HG03159 (cell line): ENCODE data around the gene MED15.
"Not testable (repeated sequence)": the region's sequence is repeated elsewhere in the genome, so short reads cannot be mapped to it uniquely, and the experiment has no call there.

Experiments used
- ATAC-seq: cut with Tn5 transposase; IDR thresholded peaks from one replicate; pipeline ENCODE4 v1.9.1; 2021; ENCODE audit warnings: mild to moderate bottlenecking, moderate library complexity; ENCODE audit not compliant: unreplicated experiment

The MED15 gene

DNA sequence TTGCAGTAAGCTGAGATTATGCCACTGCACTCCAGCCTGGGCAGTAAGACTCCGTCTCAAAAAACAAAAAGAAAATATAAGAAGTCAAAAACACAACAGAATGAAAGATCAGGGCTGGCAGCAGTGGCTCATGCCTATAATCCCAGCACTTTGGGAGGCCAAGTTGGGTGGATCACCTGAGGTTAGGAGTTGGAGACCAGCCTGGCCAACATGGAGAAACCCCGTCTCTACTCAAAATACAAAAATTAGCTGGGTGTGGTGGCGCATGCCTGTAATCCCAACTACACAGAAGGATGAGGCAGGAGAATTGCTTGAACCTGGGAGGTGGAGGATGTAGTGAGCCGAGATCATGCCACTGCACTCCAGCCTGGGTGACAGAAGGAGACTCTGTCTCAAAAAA lies 87.1 kb downstream of the MED15 start:
- not testable (repeated sequence) for ATAC-seq

DNA sequence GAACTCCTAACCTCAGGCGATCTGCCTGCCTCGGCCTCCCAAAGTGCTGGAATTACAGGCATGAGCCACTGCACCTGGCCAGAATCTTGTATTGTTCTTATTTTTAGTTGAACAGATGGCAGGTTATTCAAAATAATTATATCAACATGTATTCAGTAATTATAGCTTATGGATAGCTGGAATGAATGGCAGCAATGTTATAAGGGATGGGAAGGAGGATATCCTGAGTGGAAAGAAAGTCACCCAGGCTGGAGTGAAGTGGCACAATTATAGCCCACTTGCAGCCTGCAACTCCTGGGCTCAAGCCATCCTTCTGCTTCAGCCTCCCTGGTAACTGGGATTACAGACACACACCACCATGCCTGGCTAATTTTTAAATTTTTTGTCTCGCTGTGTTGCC lies 88.1 kb downstream of the MED15 start:
- ATAC-seq, result no peak

DNA sequence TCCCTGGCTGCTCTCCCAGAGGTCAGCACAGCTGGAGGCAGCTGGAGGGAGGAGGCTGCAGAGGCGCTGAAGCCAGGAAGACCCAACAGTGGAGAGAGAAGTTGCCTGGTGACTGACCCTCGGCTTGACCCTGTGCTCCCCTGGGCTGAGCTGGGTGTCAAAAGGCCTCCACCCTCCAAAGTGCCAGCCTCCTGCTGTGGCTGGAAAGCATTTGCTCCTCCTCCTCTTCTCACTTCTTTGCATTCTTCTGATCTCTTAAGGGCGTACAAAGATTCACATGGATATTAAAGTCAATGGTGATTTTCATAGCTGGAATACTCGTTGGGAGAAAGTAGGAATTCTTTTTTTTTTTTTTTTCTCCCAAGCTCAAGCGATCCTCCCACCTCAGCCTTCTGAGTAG lies 91.7 kb downstream of the MED15 start:
- ATAC-seq, result no peak

DNA sequence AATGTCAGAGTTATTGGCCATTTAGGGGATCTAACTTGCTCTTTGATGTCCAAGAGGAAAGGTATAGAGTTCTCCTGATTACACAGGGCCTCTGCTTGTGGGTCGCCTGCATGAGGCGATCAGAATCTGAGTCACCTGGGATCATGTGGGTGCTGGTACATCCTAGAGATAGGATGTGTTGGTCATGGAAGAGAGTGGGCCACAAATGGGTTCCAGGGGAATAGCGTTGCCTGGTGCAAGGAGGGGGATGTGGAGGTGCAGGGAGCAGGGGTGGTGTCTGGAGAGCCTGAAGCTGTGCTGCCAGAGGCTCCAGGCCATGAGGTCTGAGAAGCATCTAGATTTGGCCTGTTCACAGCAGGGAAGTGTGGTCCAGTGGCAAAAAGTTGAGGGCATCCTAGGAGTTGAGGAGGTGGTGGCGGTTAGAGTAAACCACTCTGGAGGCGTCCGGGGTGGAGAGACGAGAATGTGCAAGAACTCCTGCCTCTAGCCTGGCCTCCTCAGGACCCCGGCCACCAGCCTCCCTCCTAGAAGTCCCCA lies 92.8 kb downstream of the MED15 start:
- ATAC-seq, result no peak

DNA sequence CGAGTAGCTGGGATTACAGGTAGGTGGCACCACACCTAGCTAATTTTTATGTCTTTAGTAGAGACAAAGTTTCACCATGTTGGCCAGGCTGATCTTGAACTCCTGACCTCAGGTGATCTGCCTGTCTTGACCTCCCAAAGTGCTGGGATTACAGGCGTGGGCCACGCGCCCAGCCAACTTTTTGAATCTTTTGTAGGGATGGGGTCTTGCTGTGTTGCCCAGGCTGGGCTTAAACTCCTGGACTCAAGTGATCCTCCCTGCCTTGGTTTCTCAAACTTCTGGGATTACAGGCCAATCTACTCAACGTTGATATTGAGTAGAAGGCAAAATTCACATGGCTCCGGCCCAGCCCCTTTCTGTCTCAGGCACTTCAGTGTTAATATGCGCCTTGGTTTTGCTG lies 93.9 kb downstream of the MED15 start:
- no peak for ATAC-seq

DNA sequence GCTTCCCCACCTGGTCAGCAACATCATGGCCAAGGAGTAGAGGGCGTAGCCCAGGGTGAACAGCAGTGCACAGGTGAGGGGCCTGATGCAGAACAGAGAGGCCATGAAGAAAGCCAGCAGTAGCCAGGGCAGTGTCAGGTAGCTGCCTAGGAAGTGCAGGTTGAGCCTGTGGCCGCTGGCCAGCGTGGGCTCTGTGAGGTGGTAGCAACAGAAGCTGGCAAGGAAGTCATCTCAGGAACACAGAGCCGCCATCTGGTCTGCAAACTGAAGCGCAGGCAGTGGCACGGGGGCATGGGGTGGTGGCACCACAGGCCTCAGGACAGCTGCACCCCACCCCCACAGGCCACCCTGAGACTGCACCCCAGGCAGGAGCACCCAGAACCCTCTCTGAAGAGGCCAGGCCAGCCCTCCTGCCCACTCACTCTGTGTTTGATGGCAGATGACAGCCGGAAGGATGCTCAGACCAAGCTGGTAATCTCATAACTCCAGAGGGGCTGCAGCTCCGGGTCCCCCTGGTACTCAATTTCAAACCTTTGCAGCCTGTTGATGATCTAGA lies 95.3 kb downstream of the MED15 start:
- no peak for ATAC-seq

DNA sequence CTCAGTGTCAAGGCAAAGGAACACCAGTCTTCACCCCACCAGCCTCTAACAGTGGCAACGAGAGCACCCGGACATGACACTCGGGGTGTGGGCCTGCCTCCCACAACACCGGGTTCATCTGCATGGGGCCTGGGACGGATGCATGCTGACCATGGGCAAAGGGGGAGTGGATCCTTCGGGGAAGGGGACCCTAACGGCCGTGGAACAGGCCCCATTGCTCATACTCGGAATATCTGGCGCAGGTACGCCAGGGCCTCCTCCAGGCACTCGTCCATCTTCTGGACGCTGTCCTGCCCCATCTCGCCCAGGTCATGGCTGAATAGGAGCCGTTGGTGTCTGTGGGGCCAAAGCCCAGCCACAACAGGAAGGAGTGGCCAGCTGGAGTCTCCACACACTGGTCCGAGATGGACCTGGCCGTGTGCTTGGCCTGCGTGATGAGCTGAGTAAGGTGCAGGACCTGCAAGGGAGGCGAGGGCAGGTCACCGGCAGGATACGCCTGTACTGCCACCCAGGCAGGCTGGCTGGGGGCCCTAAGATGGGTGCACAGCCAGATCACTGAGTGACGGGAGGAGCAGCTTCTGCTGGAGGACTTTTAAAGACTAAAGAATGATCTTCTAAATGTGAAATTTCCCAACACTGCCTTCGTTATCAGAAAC lies 96.8 kb downstream of the MED15 start:
- ATAC-seq, result no peak

DNA sequence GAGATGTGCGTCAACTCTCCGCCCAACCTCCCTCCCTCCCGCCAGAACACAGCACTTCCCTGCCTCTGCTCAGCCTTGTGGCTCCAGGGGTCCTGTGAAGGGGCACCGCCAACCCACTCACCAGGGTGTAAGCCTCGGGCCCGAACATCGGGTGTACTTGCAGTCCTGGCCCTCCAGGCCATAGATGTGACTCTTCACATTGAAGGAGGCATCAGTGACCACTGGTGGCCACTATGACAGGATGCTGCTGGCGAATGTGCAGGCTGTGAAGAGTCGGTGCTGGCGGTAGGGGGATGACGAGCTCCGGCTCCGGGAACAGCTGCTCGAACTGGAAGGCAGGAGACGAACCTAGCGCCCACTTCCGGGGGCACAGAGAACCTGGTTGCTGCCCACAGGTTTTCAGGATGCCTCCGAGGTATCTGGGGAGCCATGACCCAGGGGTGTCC lies 97.4 kb downstream of the MED15 start:
- no peak for ATAC-seq

DNA sequence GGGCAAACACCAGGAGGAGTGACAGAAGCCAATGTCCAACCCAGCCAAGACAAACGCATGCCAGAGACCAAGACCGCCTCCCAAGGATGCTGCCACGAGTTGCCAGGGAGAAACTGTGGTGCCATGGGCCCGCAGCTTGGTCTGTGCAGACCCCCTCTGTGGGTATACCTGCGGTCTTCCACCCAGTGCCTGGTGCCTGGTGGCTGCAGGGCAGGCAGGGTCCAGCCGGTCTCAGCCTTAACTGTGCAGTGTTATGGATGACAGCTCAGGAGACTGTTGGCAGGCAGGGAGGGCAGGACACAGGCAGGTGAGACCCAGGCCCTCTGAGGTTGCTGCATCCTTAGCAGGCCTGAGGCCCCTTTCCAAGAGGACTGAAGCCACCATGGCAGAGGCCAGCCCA lies 97.9 kb downstream of the MED15 start:
- ATAC-seq, result no peak

DNA sequence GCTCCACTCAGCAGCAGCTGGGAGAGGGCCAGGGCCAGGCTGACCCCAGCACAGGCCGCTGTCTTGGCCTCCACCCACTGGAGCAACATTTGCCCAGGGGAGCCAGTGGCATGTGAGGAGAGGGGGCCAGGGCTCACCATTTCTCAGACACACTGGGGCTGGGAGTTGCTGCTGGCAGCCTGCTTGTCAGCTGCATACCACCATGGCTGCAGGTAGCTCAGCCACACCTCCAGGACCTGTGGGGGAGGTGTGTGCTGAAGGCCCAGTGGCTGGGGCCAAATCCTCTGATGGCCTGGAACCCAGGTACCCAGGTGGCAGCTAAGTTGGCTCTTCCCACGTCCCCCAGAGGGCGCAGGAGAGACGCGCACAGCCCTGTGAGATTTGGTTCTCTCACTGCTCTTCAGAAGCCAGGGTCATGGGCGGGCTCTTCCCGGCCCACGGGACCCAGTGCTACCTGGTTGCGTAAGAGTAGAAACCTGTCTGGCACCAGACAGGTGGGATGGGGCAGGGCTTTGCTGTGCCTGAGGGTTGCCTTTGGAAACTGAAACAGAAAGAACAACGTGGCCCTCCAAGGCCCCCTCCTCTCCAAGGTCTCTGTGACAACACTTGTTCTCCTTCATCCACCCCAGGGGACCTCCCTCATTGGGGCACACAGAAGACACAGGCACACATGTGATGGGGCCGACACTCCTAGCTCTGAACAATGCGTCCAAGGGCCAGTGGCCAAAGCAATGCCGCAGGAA lies 98.8 kb downstream of the MED15 start:
- no peak for ATAC-seq

DNA sequence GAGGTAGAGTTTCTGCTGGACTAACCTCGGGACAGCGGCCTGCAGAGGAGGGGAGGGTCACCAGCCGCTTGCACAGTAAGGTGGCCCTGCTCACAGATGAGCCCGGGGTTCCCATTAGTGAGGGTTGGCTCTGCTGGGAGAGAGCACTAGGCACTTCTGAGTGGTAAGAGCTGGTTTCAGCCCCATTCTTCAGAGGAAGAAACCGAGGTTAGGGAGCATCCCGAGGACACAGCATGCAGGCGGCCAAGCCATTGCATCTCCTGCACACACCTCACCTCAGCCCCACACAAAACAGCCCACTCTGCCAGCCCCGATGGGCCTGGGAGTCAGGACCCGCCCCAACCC lies 99.3 kb downstream of the MED15 start:
- no peak for ATAC-seq

DNA sequence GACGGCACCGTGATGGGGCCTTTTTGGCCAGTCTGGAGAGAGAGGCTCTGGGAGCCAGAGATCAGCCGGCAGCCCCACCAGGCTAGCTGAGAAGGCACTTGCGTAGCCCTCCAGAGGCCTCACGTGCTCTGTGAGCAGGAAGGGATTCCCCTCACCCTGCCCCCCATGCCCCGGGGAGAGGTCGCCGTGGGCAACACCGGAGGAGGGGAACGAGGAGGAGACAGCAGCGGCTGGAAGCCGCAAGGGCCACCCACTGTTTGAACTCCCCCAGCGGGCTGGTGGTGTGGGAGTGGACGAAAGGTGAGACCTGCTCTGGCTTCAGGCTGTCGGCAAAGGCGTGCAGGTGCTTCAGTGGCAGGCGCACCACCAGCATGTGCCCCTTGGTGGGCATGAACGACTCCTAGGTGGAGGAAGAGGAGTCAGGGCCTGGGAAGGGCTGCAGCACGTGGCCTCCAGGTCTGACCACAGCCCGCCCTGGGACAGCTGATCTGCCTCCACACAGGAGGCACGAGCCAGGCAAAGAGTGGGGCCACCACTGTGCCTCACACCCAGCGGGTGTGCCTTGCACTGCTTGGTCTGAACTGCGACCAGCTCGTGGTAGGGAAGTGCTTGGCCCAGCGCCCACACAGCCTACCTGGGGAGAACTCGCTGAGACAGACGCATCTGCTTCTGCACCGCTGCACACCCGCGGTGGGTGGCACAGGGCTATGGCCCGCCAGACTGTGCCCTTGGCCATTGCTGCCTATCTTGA lies 99.9 kb downstream of the MED15 start:
- ATAC-seq, result no peak

DNA sequence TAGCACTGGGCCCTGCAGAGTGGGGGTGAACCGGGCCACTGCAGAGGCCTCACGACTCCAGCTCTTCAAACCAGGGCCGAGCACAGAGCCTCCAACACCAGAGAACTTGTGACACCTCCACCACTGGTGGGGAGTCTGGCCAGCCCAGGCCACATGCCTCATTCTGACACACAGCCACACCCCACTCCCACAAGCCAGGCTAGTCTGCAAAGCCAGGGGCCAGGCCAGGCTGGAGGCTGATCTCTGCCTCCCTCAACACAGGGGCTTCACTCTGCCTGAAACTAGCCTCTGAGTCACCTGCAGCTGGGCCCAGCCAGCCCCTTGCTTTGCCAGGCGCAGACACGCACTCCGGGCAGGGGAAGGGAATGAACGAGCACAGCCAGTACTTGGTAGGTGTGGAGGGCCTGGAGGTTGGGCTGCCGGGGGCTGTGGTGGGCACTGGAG lies 102.9 kb downstream of the MED15 start:
- no peak for ATAC-seq

DNA sequence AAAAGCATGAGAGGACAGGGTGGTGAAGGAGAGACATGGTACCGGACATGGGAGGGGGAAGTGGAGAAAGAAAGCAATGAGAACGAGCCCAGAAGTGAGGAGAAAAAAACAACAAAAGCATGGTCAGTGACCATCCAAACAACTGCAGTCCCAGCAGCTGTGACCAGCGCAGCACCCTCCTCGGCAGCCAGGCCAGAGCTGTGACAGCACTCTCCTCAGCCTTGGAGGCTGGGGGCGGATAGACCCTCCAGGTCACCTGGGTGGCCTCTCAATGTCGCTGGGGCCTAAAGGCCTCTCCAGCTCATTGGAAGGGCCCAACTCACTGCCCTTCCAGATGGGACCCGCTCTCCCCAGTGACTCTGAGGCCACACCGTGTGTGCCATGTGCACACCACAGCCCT lies 103.3 kb downstream of the MED15 start:
- ATAC-seq, result no peak

DNA sequence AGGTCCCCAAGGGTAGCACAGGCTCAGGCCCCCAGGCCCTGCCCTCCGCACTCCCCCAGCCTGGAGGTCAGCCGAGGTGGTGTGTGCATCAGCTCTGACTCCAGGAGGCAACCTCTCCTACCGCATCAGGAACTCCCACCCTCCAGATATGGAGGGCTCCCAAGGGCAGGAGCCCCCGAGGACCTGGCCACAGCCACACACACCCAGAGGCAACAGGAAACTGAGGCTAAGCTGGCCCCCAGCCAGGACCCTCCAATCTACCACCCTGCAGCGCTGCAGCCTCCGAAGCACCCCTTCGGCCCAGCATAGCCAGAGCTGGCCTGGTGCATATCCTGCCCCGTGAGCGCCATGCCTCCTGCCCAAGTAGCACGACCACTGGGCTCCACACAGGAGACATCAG lies 104.0 kb downstream of the MED15 start:
- no peak for ATAC-seq

DNA sequence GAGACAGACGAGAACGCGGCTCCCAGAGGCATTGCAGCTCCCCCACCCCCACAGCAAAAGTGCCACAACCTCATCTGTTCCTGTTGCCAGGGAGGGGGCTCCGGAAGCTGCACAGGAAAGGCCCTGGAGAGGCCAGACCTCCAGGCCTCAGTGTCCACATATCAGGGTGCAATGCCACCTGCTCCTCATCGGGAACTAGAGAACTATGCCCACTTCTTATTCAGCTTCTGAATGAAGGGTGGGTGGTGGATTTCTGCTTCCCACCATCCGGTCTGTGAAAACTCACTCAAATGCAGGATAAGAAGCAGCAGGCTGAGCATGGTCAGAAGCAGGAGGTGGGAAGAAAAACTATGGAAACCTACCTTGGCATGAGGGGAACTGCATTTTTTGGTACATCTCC lies 105.9 kb downstream of the MED15 start:
- no peak for ATAC-seq

DNA sequence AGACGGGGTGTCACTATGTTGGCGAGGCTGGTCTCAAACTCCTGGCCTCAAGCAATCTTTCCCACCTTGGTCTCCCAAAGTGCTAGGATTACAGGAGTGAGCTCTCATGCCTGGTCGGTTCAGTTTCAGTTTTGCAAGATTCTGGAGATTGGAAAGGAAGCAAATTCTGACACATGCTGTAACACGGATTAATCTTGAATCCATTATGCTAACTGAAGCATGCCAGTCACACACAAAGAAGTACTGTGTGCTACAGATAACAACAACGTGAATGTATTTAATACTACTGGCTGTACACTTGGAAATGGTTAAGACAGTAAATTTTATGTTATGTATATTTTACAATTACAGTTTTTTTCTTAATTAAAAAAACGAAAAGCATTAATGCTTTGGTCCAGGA lies 107.6 kb downstream of the MED15 start:
- no peak for ATAC-seq

DNA sequence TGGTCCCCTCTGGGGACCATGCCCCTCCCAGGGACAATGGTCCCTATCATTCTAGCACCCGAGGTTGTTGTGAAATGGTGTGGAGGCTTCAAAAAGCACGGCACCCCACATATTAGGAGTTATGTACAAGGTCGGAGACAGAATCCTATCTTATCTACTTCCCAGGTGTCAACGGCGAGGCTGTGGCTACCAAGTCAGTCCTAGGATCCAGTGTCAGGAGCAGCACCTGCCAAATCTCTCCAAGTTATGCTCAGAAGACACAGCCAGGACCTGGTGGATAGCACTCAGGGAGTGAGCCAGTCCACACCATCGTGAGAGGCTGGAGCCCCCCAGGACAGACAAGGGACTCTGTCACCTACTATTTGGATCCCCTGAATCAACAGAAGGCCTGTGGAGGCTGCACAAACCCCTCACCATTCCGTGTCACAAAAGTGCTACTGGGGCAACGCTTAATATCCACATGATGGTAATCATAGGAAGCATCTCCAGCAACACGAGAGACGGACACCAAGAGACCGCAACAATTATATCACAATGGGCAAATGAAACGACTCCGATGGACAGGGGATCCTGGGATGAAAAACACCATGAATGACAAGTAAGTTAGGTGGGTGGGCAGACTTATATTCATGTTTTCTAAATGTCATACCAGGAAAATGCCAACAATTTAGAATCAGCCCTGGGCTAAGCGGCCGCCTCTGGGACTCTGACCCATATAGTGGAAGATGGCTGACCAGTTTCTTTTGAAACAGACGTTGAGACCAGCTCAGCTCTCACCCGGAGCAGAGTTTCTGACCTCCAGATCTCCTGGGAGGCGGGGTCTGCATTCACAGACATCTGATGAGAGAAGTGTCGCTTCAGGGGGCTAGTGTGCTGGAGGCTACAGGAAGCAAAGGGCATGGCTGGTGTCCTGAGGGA lies 108.4 kb downstream of the MED15 start:
- no peak for ATAC-seq

DNA sequence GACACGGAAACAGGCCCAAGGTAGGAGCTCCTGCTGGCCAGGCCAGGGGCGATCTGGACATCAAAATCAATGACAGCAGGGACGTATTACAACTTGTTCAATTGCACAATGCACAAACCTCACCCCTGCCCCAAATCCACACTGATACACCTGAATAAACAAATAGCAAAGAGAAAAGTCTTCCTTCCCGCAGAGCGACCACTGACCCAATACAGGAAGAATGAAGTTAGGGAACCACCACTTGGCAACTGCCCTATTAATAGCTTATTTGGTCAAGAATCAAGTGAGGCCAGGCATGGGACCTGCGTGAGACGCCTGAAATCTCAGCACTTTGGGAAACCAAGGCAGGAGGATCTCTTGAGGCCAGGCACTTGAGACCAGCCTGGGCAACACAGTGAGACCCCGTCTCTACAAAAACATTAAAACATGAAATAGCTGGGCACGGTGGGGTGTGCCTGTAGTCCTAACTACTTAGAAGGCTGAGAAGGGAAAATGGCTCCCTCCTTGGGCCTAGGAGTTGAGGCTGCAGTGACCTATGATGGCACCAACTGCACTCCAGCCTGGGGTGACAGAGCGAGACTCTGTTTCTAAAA lies 109.1 kb downstream of the MED15 start:
- ATAC-seq, result no peak

DNA sequence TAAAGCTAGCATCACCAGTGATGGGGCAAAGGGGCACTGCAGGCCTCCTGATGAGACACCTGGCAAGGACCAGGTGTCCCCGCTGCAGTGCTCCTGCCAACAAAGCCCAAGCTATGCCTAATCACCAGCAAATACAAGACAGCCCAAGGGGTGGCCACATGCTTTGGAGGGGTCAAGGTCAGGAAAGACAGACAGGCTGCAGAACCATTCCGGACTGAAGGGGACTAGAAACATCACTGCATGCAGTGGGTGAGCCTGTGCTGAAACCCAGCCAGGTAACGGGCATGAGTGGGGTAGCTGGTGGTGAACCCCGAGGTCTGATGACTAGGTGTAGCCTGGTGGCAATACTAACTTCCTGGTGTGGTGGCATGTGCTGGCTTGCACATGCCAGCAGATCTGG lies 111.1 kb downstream of the MED15 start:
- ATAC-seq, result no peak
